HG03103 (cell line): ENCODE measurements around the gene NAA35.

Source experiments
- ATAC-seq: cut with Tn5 transposase; IDR thresholded peaks from one replicate; pipeline ENCODE4 v1.9.1; 2021; ENCODE audit warnings: low read depth; ENCODE audit not compliant: unreplicated experiment

NAA35 gene

DNA sequence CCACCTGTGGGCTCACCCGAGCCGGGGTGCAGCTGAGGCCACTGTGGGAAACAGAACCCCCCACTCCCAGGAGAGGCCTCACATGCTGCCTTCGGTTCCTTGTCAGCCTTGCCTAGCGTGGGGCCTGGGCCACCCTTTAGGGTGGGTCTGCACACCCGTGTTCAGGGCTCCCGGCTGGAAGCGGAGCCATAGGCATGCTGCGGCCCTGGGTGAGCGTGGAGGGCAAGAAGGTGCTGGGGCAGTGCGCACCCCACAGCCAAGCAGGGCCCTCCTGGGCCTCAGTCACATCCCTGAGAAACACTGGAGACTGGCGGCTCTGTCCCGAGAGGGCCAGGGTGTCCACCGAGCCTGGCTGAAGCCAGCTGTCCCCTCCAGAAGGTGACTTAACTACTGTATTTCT is 116.5 kb downstream of the NAA35 start:
- no peak for ATAC-seq

GRCh38 chr9:86061972-86062739 is 121.2 kb downstream of the NAA35 start:
- ATAC-seq: no peak

- no peak for ATAC-seq
Measured at GRCh38 chr9:86062845-86063693, 122.1 kb downstream of the NAA35 start.

GRCh38 chr9:86064220-86064619 is 123.3 kb downstream of the NAA35 start:
- ATAC-seq: no peak

GRCh38 chr9:86069206-86069869 is 128.4 kb downstream of the NAA35 start:
- ATAC-seq: no peak
